ENCODE data around the gene SRSF4. TPM values are rescaled to one million over a fixed set of nuclear protein-coding genes. Genes with fewer than 3 reads are reported as not detected.

SRSF4 gene
- total and polyA plus RNA-seq, 8 donors: 66.0 to 138 (median 120) TPM

DNA sequence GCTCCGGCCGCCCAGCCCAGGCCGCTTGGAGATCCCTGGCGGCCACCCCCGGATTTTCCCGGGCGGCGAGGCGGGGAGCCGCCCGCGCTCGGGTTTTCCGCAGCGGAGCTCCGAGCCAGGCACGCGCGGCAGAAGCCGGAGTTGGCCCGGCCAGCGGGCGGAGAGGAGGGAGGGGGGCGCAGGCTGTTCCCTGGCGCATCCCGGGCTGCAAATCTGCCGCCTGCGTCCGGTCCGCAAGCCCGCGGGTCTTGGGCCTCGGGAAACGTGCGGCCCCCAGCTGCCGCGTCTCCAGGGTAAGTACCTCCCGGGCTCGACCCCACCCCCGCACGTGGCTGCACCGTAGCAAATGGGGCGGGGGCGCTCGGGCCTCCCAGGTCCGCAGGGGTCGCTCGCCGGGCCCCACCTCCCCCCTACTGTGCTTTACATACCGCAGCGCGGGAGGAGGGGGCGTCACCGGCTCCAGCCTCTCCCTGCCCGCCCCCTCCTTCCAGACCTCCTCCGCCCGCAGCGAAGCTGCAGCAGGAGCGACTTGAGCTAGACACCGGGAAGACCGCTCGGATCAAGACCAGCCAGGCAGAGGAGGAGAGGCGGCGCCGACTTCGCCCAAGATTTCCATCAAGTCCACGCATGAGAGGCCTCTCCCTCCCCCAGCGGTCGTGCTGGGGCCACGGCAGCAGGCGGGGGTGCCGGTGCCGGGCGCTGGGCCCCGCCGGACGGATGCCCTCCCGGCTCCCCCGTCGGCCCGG is 59.6 kb downstream of the SRSF4 start:
- intact Hi-C loops (cut with DNase I): no loop called here
- Histone ChIP-seq H3K27ac (peak overlapping the region; percentile 58 to 91), H3K27me3 (peaks cover 29 to 71% of the 10 kb centered on the region in 2 donors), H3K36me3 (peaks cover 0 to 21% of the 10 kb centered on the region in 2 donors), H3K4me1 (peaks cover 20 to 43% of the 10 kb centered on the region in 2 donors), H3K4me3 (peak overlapping the region; percentile 34 to 54), H3K9me3 (no peaks in the 10 kb centered on the region)
- TF ChIP-seq, protein P1, sequence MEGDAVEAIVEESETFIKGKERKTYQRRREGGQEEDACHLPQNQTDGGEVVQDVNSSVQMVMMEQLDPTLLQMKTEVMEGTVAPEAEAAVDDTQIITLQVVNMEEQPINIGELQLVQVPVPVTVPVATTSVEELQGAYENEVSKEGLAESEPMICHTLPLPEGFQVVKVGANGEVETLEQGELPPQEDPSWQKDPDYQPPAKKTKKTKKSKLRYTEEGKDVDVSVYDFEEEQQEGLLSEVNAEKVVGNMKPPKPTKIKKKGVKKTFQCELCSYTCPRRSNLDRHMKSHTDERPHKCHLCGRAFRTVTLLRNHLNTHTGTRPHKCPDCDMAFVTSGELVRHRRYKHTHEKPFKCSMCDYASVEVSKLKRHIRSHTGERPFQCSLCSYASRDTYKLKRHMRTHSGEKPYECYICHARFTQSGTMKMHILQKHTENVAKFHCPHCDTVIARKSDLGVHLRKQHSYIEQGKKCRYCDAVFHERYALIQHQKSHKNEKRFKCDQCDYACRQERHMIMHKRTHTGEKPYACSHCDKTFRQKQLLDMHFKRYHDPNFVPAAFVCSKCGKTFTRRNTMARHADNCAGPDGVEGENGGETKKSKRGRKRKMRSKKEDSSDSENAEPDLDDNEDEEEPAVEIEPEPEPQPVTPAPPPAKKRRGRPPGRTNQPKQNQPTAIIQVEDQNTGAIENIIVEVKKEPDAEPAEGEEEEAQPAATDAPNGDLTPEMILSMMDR (IDR thresholded peaks at IDR 0.05): no peak
- DNase-seq (peak; percentile 46 to 77 (median 62)), ATAC-seq (peak; percentile 1)

DNA sequence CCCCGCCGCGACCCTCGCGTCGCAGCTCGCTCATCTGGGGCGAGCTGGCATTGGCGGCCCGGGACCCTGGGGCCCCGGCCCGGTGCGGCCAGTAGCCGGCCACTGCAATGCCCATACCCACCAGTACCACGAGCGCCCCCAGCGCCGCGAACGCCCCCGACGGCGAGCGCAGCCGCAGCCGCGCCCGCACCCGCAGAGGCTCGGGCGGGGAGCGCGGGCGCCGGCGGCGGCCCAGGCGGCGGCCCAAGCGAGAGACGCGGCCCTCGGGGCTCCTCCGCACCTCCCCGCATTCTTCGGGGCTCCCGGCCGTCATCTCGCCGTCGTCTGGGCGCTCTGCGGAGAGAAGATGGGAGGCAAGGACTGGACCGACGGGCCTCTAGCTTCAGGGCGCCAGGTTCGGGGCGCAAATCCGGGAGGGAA is 60.2 kb downstream of the SRSF4 start:
- TF ChIP-seq, protein P1 (IDR thresholded peaks at IDR 0.05): peak in 1 of 2 donors; percentile 6
- ATAC-seq: no peak
- Histone ChIP-seq H3K4me1 (peaks cover 20 to 43% of the 10 kb centered on the region in 2 donors), H3K4me3 (peak overlapping the region; percentile 34 to 54), H3K36me3 (peaks cover 0 to 26% of the 10 kb centered on the region in 2 donors), H3K9me3 (no peaks in the 10 kb centered on the region), H3K27ac (no peak overlapping the region), H3K27me3 (peaks cover 29 to 66% of the 10 kb centered on the region in 2 donors)
- intact Hi-C loops (cut with DNase I): no loop called here
- DNase-seq: no peak

DNA sequence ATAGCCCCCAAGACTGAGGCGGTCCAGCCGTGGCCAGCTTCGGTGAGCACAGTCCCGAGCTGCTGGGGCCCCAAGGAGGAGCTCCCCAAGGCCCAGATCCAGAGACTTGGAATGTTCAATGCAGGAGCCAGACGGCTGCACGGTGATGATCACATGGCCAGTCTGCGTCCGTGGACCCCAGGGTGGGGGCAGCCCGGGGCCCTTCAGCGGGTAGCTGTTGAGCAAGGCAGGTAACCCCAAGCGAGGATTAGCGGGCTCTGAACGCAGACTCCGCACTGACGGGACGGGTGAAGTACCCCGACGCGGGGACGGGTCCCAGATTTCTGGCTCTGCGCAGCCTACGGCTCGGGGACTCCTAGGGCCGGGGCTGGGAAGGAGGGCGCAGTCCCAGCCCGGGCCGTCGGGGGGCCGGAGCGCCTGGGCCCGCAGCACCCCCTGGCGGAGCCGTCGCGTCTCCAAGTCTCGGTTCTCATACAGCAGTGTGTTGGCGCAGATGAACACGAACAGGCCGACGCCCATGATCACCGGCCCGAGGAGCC is 60.7 kb downstream of the SRSF4 start:
- DNase-seq (peak in 2 of 4 donors; percentile 61 to 80), ATAC-seq (peak; percentile 13)
- Histone ChIP-seq H3K36me3 (peaks cover 0 to 32% of the 10 kb centered on the region in 2 donors), H3K27me3 (peaks cover 29 to 61% of the 10 kb centered on the region in 2 donors), H3K4me3 (peak overlapping the region in 1 of 2 donors; percentile 54), H3K9me3 (no peaks in the 10 kb centered on the region), H3K27ac (no peak overlapping the region), H3K4me1 (peaks cover 20 to 43% of the 10 kb centered on the region in 2 donors)
- TF ChIP-seq, protein P1 (IDR thresholded peaks at IDR 0.05): peak; percentile 28 to 58
- intact Hi-C loops (cut with DNase I): no loop called here

DNA sequence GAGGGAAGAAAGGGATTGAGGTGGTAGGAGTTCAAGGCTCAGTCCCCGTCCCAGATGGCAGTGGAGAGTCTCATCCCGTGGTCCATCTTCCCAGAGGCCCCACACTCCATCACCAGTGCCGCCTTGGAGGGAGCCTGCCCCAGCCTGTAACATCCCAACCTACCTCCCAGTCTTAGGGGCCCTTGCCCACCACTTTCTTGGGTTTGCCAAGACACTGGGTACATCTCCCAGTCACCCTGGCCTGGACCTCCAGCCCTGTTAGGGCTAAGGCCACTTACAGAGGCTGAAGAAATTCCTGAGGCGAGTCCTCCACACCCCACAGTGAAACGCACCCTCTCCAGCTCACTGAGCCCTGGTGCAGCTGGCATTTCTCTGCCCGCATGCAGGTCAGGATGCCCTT is 61.3 kb downstream of the SRSF4 start:
- TF ChIP-seq, protein P1 (IDR thresholded peaks at IDR 0.05): no peak
- DNase-seq: no peak
- Histone ChIP-seq H3K36me3 (peaks cover 0 to 38% of the 10 kb centered on the region in 2 donors), H3K27ac (no peak overlapping the region), H3K4me1 (peaks cover 20 to 43% of the 10 kb centered on the region in 2 donors), H3K4me3 (no peak overlapping the region), H3K27me3 (peaks cover 29 to 54% of the 10 kb centered on the region in 2 donors), H3K9me3 (no peaks in the 10 kb centered on the region)
- ATAC-seq: no peak
- intact Hi-C loops (cut with DNase I): no loop called here
